K562 (cell line): Measurements from ENCODE around the gene ASPHD2. TPM values are rescaled to one million over a fixed set of nuclear protein-coding genes. Genes with fewer than 3 reads are reported as not detected.

ENCODE experiments used
- ARID2 ChIP-seq: fragments of 450-650 bp; IDR thresholded peaks from 2 replicates; pipeline ENCODE4 v1.6.1; 2017; ENCODE audit warnings: antibody characterized with exemption, mild to moderate bottlenecking
- CC2D1A ChIP-seq: fragments of 450-650 bp; IDR thresholded peaks from 2 replicates; pipeline ENCODE4 v1.6.1; 2017; ENCODE audit warnings: mild to moderate bottlenecking
- DMBX1 ChIP-seq: fragments of 250-450 bp; sonication (Bioruptor Pico); IDR thresholded peaks from 2 replicates; pipeline ENCODE4 v1.8.0; 2022; ENCODE audit warnings: inconsistent platforms, mild to moderate bottlenecking, moderate library complexity, borderline replicate concordance
- ETS2 ChIP-seq: IDR thresholded peaks from 2 replicates; pipeline ENCODE4 v1.6.1; 2016; ENCODE audit warnings: borderline replicate concordance, missing genetic modification characterization, mild to moderate bottlenecking, moderate library complexity, missing compliant biosample characterization; ENCODE audit not compliant: poor library complexity, severe bottlenecking
- ETV1 ChIP-seq: fragments of 450-650 bp; conservative IDR thresholded peaks from 2 replicates; pipeline ENCODE4 v1.6.1; 2016; ENCODE audit warnings: missing genetic modification characterization, control low read depth, low read depth, missing compliant biosample characterization
- ETV5 ChIP-seq: sonication (generic); formaldehyde crosslinking; IDR thresholded peaks from 2 replicates; pipeline ENCODE4 v1.4.0; 2020; ENCODE audit warnings: low read depth, mild to moderate bottlenecking, missing genetic modification reagents
- KLF6 ChIP-seq: fragments of 250-450 bp; sonication (Bioruptor Pico); IDR thresholded peaks from 2 replicates; pipeline ENCODE4 v1.4.0; 2020; ENCODE audit warnings: mild to moderate bottlenecking, moderate library complexity, borderline replicate concordance
- MEF2A ChIP-seq: IDR thresholded peaks from 2 replicates; pipeline ENCODE4 v1.6.1; 2011; ENCODE audit warnings: low read depth, mild to moderate bottlenecking, low read length, moderate library complexity; ENCODE audit not compliant: control insufficient read depth
- MTF1 ChIP-seq: fragments of 250-450 bp; sonication (Bioruptor Pico); IDR thresholded peaks from 2 replicates; pipeline ENCODE4 v1.9.0; 2021; ENCODE audit warnings: moderate library complexity, mild to moderate bottlenecking, inconsistent platforms, borderline replicate concordance
- NCOA2 ChIP-seq, 2 experiments: fragments of 450-650 bp; IDR thresholded peaks; 2 replicates each; pipeline ENCODE4 v1.6.1; 2018; ENCODE audit warnings: mild to moderate bottlenecking in 2 of 2, moderate library complexity in 1 of 2; ENCODE audit not compliant: partially characterized antibody in 2 of 2
- NCOR1 ChIP-seq: fragments of 450-650 bp; IDR thresholded peaks from 2 replicates; pipeline ENCODE4 v1.6.1; 2016; ENCODE audit warnings: mild to moderate bottlenecking, moderate library complexity
- NFIC ChIP-seq: fragments of 450-650 bp; IDR thresholded peaks from 2 replicates; pipeline ENCODE4 v1.6.1; 2017; ENCODE audit warnings: mild to moderate bottlenecking, inconsistent platforms
- POLR2AphosphoS5 ChIP-seq: IDR thresholded peaks from 2 replicates; pipeline ENCODE4 v1.6.1; 2011; ENCODE audit warnings: mild to moderate bottlenecking, low read depth, low read length, moderate library complexity; ENCODE audit not compliant: control insufficient read depth, insufficient read depth
- RAD21 ChIP-seq, 2 experiments: fragments of 250-450 bp in 1 of 2; fragments of 450-650 bp in 1 of 2; sonication (Bioruptor Pico) in 1 of 2; formaldehyde crosslinking in 1 of 2; IDR thresholded peaks in 1 of 2; conservative IDR thresholded peaks in 1 of 2; 2 replicates each; pipeline versions ENCODE4 v1.4.0 to v1.8.0; 2020 to 2022; ENCODE audit warnings: mild to moderate bottlenecking in 2 of 2, moderate library complexity in 1 of 2
- RBM34 ChIP-seq: fragments of 200-400 bp; formaldehyde crosslinking; IDR thresholded peaks from 2 replicates; pipeline ENCODE4 v1.6.1; 2018; ENCODE audit warnings: low read length, borderline replicate concordance; ENCODE audit not compliant: insufficient read depth
- SIX5 ChIP-seq, 2 experiments: IDR thresholded peaks; 2 replicates each; pipeline ENCODE4 v1.6.1; 2011; ENCODE audit warnings: low read length in 2 of 2, borderline replicate concordance in 1 of 2, low read depth in 1 of 2, mild to moderate bottlenecking in 1 of 2, moderate library complexity in 1 of 2; ENCODE audit not compliant: insufficient read depth in 1 of 2
- SMAD3 ChIP-seq: fragments of 450-650 bp; formaldehyde crosslinking; conservative IDR thresholded peaks from 2 replicates; pipeline ENCODE4 v1.4.0; 2020; ENCODE audit warnings: mild to moderate bottlenecking
- SMAD4 ChIP-seq: fragments of 250-450 bp; sonication (Bioruptor Pico); conservative IDR thresholded peaks from 2 replicates; pipeline ENCODE4 v1.8.0; 2021; ENCODE audit warnings: inconsistent platforms, mild to moderate bottlenecking, moderate library complexity
- STAG1 ChIP-seq: sonication (generic); formaldehyde crosslinking; IDR thresholded peaks from 2 replicates; pipeline ENCODE4 v1.5.0; 2020; ENCODE audit warnings: missing genetic modification reagents, borderline replicate concordance
- TARDBP ChIP-seq: fragments of 450-650 bp; IDR thresholded peaks from 2 replicates; pipeline ENCODE4 v1.6.1; 2016
- ZC3H11A ChIP-seq: IDR thresholded peaks from 2 replicates; pipeline ENCODE4 v1.6.1; 2012; ENCODE audit warnings: low read depth, low read length, improper control_type of control experiment
- ZFP36 ChIP-seq: fragments of 150-350 bp; IDR thresholded peaks from 2 replicates; pipeline ENCODE4 v1.6.1; 2018; ENCODE audit warnings: low read length, low read depth; ENCODE audit not compliant: partially characterized antibody
- ZFX ChIP-seq: sonication (generic); formaldehyde crosslinking; IDR thresholded peaks from 2 replicates; pipeline ENCODE4 v1.8.0; 2022; ENCODE audit warnings: mild to moderate bottlenecking, missing genetic modification reagents, moderate library complexity
- ZNF12 ChIP-seq: sonication (generic); formaldehyde crosslinking; IDR thresholded peaks from 2 replicates; pipeline ENCODE4 v1.4.0; 2020; ENCODE audit warnings: mild to moderate bottlenecking, missing genetic modification reagents
- ZNF263 ChIP-seq: sonication (generic); formaldehyde crosslinking; IDR thresholded peaks from 2 replicates; pipeline ENCODE4 v1.8.0; 2022; ENCODE audit warnings: mild to moderate bottlenecking, missing genetic modification reagents, borderline replicate concordance
- ZNF644 ChIP-seq: fragments of 200-800 bp; sonication (Bioruptor generic); IDR thresholded peaks from 2 replicates; pipeline ENCODE4 v1.6.1; 2016; ENCODE audit warnings: low read depth, missing genetic modification characterization, missing compliant biosample characterization
- ZNF699 ChIP-seq: fragments of 250-450 bp; sonication (Bioruptor Pico); IDR thresholded peaks from 2 replicates; pipeline ENCODE4 v1.8.0; 2021; ENCODE audit warnings: mild to moderate bottlenecking, moderate library complexity; ENCODE audit not compliant: insufficient replicate concordance
- polyA plus RNA-seq, 8 experiments: library from polyadenylated mRNA; depleted of rRNA in 4 of 8; stranded (reverse) in 5 of 8; unstranded in 3 of 8; fragments of >200 nt; fragmentation: Nextera tagmentation in 2 of 8; fragmentation: Illumina TruSeq in 1 of 8; extraction: Ambion mirVana in 2 of 8; extraction: Trizol in 1 of 8; gene quantifications; 2 replicates each; pipeline versions ENCODE4 v1.2.1 to v1.2.3, GENCODE V29; 2011 to 2014; ENCODE audit warnings: inconsistent platforms in 1 of 8, missing spikeins in 1 of 8
- total RNA-seq, 7 experiments: library from RNA; depleted of rRNA in 6 of 7; stranded (reverse); fragments of >200 nt in 6 of 7; fragmentation: Illumina TruSeq in 2 of 7; extraction: Trizol in 2 of 7; gene quantifications; 2 replicates each; pipeline versions ENCODE4 v1.2.1 to v1.2.3, GENCODE V29; 2011 to 2021; ENCODE audit warnings: low replicate concordance in 1 of 7
- TF ChIP-seq, protein P1 (sequence below): sonication (generic); formaldehyde crosslinking; IDR thresholded peaks from 2 replicates; pipeline ENCODE4 v1.8.1; 2023; ENCODE audit warnings: mild to moderate bottlenecking, missing genetic modification reagents, moderate library complexity

The ASPHD2 gene
- total and polyA plus RNA-seq, 9 of the 15 experiments (the other 6 are each of a cell fraction or from before 2014, with no cell fraction given), result 0.18 to 0.64 (median 0.36) TPM

DNA sequence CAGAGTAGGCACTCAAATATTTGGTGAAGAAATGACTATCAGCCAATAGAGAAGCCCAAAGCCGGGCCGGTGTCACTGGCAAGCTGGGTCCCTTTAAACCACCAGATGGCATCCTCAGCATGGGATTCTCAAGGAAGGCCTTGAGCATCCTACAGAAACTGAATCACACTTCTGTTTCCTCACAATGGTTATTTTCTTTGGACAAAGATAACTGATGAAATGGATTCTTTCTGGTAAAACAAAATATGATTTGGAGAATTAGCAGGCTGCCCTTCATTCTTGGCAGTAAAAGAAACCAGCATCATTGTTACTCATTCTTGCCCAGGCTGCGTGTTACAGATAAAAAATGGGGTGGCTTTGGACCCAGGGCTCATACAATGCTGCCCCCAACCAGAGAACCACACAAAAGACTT is 30.3 kb upstream of the ASPHD2 start (continued):
- TF ChIP-seq ETV1 (tag), result no peak
- 0 out of 2 replicates have a peak, but pooled peaks have one; percentile 29 for TF ChIP-seq CC2D1A
- peak; percentile 12 for TF ChIP-seq ZFP36
- no peak for TF ChIP-seq MTF1 (CRISPR knock-in tag)
- TF ChIP-seq ZNF12 (CRISPR knock-in tag), result no peak
- no peak for TF ChIP-seq RBM34
- peak; percentile 50; the same call in 1 of the 2 replicates for TF ChIP-seq ARID2
- TF ChIP-seq MEF2A, result no peak
- no peak for TF ChIP-seq DMBX1 (CRISPR knock-in tag)
- no peak for TF ChIP-seq ZNF699 (CRISPR knock-in tag)
- no peak for TF ChIP-seq KLF6 (CRISPR knock-in tag)
- TF ChIP-seq ETV5 (CRISPR knock-in tag), result no peak
- no peak for TF ChIP-seq NCOR1
- no peak for TF ChIP-seq TARDBP
- TF ChIP-seq ETS2, result no peak
- TF ChIP-seq, protein P1, sequence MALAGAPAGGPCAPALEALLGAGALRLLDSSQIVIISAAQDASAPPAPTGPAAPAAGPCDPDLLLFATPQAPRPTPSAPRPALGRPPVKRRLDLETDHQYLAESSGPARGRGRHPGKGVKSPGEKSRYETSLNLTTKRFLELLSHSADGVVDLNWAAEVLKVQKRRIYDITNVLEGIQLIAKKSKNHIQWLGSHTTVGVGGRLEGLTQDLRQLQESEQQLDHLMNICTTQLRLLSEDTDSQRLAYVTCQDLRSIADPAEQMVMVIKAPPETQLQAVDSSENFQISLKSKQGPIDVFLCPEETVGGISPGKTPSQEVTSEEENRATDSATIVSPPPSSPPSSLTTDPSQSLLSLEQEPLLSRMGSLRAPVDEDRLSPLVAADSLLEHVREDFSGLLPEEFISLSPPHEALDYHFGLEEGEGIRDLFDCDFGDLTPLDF (CRISPR knock-in tag), result no peak
- no peak for TF ChIP-seq ZC3H11A
- TF ChIP-seq STAG1 (CRISPR knock-in tag), result peak; percentile 55; the same call in 1 of the 2 replicates
- TF ChIP-seq SIX5 (IDR thresholded peaks at IDR 0.05; ENCODE audit: borderline replicate concordance in 1 of 2, insufficient read depth in 1 of 2, low read depth in 1 of 2, low read length in 2 of 2), result no peak
- no peak for TF ChIP-seq SMAD4 (CRISPR knock-in tag)
- TF ChIP-seq ZFX (CRISPR knock-in tag), result no peak
- no peak for TF ChIP-seq NCOA2 (IDR thresholded peaks at IDR 0.05; ENCODE audit: partially characterized antibody in 2 of 2)
- TF ChIP-seq RAD21 (CRISPR knock-in tag; conservative IDR thresholded peaks at IDR 0.05 in 1 of 2, IDR thresholded peaks at IDR 0.05 in 1 of 2), result peak; percentile 80 to 94
- TF ChIP-seq SMAD3 (CRISPR knock-in tag), result no peak
- TF ChIP-seq ZNF644, result no peak
- TF ChIP-seq ZNF263 (CRISPR knock-in tag), result no peak
- TF ChIP-seq POLR2AphosphoS5, result no peak
- TF ChIP-seq NFIC, result no peak
